GM21529 (cell line): Measurements from ENCODE around the gene MPPED1.

Experiments
- ATAC-seq: cut with Tn5 transposase; IDR thresholded peaks from one replicate; pipeline ENCODE4 v1.9.1; 2021; ENCODE audit not compliant: unreplicated experiment

The MPPED1 gene

DNA sequence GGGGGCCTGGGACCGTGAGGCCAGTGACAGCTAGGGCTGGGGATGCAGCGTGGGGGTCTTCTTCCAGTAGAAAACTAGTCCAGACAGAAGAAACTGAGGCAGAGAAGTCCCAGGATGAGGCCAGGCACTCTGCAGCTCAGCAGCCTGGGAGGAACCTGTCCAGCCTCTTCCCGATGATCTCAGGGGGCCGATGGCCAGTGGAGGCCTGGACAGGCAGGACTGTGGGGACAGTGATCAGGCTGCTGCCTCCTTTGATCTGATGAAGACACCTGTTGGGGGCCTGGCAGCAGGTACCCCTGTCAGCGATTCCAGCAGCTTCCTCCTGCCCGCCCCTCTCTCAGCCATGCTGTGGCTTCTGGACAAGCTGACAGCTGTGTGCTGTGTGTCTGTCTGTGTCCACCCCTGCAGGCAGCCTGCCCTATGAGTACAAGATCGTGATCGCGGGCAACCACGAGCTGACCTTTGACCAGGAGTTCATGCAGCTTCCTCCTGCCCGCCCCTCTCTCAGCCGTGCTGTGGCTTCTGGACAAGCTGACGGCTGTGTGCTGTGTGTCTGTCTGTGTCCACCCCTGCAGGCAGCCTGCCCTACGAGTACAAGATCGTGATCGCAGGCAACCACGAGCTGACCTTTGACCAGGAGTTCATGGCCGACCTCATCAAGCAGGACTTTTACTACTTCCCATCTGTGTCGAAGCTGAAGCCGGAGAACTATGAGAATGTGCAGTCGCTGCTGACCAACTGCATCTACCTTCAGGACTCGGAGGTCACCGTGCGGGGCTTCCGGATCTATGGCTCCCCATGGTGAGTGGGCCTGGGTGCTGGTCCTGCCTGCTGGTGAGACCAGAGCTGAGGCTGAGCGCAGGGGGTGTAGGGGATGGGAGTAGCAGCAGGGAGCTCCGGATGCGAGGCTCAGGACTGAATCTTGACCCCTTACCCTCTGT is 62.6 kb downstream of the MPPED1 start:
- no peak for ATAC-seq

DNA sequence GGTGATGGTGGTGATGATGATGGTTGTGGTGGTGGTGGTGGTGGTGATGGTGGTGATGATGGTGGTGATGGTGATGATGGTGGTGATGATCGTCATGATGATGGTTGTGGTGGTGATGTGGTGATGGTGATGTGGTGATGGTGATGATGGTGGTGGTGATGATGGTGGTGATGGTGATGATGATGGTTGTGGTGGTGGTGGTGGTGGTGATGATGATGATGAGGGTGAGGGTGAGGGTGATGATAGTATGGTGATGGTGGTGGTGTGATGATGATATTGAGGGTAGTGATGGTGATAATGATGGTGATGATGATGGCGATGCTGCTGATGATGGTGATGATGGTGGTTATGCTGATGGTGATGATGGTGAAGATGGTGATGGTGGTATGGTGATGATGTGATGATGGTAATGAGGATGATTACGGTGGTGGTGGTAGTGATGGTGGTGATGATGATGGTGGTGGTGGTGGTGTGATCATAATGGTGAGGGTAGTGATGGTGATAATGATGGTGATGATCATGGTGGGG is 63.8 kb downstream of the MPPED1 start:
- ATAC-seq: no peak

- no peak for ATAC-seq
These were observed 64.5 kb downstream of the MPPED1 start for GRCh38 chr22:43476341-43476740.

DNA sequence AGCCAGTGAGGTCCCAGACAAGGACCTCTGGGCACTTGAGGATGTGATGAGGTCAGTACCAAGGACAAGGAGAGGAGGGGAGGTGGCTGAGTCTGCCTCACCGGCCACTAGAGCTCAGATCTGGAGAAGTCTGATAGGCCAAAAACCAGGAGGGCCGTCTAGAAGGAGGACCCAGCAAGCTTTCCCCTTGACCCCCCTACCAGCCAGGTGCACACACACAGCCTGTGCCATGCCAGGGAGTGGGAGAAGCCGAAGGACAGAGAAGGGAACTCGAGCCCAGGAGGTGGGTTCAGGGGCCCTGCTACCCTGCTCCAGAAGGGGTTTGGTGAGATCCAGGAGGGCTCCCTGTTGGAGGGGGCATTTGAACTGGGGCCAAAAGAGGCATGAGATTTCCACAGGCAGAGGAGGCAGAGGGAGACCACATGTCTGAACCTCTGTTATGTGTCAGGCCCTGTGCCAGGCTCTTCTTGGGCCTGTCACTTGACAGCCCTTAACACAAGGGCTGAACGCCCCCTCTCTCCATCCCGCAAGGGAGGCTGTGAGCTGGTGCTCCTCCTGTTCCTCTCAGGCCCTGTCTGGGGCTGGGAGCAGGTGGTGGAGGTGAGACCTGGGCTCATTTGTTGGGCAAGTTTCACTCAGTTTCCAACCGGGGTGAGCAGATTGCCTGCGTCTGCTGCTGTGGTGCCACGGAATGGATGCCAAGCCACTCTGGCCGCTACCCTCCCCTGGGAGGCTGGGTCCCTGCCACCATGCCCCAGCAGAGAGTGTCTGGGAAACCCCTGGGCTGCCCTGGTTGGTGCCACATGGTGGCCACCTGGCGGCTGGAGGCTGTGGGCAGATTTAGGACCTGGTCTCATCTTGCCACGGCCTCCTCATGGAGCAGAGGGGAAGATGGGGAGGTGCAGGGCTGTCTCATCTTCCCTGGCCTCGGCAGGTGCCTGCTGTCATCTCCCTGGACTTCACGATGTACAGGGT is 65.2 kb downstream of the MPPED1 start:
- ATAC-seq: no peak

- no peak for ATAC-seq
These were observed 66.2 kb downstream of the MPPED1 start for GRCh38 chr22:43477966-43478365.

GRCh38 chr22:43478621-43479300 is 66.9 kb downstream of the MPPED1 start:
- ATAC-seq: no peak

DNA sequence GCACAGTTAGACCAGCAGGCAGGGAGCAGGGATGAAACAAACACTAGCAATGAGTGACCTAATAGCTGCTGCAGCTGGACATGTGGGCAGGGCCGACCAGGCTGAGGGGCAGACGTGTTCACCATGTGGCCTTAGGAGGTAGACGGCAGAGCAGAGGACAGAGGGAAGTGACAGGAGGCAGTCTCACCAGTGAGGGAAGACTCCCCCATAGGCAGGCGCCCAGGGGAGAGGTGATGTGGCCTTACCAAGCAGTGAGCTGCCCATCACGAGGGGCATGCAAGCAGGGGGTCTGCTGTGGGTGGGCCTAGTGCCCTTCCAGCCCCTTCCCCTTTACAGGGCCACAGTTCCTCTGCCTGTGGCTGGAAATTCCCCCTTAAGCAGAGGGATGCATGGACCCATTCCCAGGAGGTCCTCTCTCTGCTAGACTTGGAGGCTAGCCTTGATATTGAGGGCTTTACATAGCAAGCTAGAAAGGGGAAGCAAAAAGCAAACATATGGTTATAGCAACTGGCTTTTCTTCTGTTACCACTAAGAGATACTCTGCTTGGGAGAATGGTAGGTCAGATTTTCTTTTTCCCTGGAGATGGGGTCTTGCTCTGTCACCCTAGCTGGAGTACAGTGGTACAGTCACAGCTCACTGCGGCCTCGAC is 67.6 kb downstream of the MPPED1 start:
- ATAC-seq: no peak

GRCh38 chr22:43479962-43480361 is 68.1 kb downstream of the MPPED1 start:
- no peak for ATAC-seq

DNA sequence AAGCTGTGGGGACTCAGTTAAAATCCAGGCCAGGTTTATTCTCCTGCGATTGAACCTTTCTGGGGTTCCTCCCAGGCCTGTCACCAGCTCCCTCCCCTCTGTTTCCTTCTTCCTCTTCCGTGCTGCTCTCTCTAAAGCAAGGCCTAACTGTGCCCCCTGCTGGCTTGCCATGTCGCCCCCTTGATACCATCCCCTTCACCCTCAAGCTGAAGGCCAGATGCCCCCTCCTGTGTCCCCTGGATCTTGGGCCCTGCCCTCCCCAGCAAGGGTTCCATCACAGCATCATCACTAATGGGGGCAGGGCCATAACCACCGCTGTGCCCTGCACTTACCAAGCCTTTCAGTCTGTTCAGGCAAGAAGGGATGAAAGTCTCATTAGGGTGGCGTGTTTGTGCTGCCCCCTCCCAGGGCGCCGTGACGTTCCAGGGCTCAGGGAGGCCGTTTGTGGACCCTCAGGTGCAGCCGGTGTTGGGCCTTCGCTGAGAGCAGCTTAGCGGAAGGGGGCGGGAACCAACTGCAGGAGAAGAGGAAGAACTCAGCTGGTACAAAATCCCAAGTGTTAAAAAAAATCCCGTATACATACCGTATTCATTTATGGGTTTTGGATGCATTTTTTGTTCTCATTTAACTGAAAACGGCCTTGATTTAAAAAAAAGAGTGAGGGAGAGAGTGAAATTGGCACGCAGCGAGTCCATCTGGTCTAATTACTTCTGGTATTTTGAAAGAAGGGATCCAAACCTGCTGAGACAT is 69.9 kb downstream of the MPPED1 start:
- ATAC-seq: no peak

DNA sequence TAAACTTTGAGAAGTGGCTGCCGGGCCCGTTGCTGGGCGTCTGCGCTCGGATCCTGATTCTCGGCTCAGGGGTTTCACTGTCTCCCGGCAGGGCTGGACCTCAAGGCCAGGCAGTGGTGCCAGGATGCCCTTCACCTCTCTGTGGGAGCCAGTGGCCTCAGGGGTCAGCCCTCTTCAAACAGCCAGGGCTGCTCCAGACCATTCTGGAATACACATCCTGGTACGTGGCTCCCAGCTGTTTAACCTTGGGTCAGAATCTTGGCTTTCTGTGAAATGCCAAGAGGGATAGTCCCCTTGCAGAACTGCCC is 70.5 kb downstream of the MPPED1 start:
- no peak for ATAC-seq

DNA sequence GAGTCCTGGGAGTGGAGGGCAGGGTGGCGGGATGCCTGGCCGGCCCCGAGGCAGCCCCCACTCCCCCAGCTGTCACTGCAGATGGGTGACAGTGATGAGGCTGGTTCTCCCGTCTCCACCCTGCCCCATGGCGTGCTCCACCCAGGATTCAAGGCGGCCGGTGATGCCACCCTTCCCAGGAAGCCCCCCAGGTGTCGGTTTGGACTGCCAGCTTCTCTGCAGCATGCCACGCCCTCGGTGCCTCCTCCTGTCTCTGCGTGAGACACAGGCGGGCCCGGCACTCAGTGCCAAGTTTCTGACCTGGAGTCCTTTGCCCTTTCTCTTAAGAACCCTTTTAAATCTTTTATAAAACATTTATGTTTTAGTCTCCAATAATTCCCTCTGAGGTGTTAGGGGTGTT is 71.5 kb downstream of the MPPED1 start:
- ATAC-seq: no peak

DNA sequence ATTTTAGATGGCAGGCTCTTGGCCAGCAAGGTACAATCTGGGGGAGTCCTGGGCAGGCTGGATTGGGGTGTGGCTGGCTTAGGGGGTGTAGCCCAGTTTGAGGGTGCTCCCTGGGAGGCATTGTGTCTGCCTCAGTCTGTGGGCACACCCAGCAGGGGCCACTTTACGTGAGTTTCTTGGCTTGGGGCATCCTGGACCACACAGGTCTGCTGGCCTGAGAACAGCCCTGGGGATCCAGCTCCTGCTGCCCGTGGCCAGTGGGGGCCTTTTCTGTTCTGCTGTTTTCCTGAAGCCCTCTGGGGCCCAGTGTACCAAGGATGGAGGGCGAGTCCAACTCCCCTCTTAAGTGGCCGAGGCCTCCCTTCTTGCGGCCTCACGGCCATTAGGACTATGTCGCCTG is 71.9 kb downstream of the MPPED1 start:
- no peak for ATAC-seq

- no peak for ATAC-seq
These were observed 72.4 kb downstream of the MPPED1 start for GRCh38 chr22:43484227-43484626.

- ATAC-seq: no peak
These were observed 73.8 kb downstream of the MPPED1 start for GRCh38 chr22:43485502-43486089.

- ATAC-seq: no peak
These were observed 75.7 kb downstream of the MPPED1 start for GRCh38 chr22:43487311-43488030.

GRCh38 chr22:43488031-43488866 is 76.4 kb downstream of the MPPED1 start:
- ATAC-seq: no peak

DNA sequence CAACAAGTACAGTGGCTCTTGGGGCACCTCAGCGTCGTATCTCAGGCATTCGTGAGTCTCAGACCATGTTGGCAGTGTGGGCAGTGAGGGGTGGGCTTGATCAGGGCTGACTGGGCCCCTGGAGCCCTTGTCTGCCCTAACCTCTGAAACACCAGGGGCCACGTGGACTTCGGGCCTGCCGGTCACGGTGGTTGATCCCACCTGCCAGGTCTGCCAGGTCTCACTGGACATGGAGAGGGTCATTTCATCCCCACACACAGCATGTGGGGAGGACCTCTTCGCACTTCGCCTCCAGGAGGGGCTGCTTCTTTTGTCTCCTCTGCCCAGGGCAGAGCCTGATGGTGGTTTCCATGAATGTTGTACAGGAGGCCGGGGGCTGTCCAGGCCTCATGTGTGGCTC is 77.1 kb downstream of the MPPED1 start:
- ATAC-seq: no peak

DNA sequence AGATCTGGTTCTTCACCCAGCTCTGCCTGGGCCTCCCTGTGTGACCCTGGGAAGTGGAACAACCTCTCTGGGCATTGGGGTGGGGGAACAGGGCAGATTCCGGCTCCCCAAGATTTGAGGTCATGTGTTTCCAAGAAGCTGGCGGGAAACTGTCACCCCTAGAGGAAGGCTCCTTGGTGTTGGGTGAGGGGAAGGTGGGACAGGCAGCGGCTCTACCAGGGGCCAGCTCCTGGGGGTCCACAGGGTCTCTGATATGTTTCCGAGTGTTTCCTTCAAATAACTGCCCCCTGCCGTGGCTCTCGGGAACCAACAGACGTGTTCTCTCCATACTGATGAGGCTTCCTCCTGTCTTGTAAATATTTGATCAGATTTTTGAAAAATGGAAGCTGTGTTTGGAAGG is 78.5 kb downstream of the MPPED1 start:
- ATAC-seq: no peak
